Stimulated activated CD8-positive, alpha-beta memory T cell treated with anti-CD3 and anti-CD28 coated beads, Interleukin-15, amount 100 ng/mL, for 1 hour (primary cell): ENCODE measurements around the gene CEBPG.

Source experiments
- DNase-seq: peaks from one replicate; pipeline ENCODE4 v3.0.0-alpha.2; 2020; ENCODE audit warnings: low read depth

CEBPG gene

GRCh38 chr19:33382006-33382405 lies 8.5 kb downstream of the CEBPG start:
- DNase-seq: no peak

DNA sequence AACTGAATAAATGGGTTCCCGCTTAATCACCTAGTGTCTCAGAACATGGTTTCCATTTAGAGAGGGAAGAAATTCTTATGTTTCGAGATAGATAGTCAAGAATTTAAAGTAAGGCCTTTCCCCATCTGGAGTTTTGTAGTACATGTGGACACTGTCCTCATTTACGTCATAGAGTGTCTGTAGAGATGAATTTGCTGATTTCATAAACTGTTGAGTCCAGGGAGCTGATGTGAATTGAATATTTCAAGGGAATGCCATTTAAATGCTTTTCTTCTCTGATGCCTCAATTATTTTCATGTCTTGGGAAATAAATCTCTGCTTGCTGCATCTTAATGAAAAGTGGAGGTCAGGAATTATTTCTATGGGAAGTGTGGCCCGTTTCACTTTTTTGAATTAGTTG lies 9.5 kb downstream of the CEBPG start:
- no peak for DNase-seq

GRCh38 chr19:33383720-33384292 lies 10.3 kb downstream of the CEBPG start:
- DNase-seq: no peak

GRCh38 chr19:33384983-33385382 lies 11.5 kb downstream of the CEBPG start:
- no peak for DNase-seq

GRCh38 chr19:33385956-33386355 lies 12.4 kb downstream of the CEBPG start:
- no peak for DNase-seq

DNA sequence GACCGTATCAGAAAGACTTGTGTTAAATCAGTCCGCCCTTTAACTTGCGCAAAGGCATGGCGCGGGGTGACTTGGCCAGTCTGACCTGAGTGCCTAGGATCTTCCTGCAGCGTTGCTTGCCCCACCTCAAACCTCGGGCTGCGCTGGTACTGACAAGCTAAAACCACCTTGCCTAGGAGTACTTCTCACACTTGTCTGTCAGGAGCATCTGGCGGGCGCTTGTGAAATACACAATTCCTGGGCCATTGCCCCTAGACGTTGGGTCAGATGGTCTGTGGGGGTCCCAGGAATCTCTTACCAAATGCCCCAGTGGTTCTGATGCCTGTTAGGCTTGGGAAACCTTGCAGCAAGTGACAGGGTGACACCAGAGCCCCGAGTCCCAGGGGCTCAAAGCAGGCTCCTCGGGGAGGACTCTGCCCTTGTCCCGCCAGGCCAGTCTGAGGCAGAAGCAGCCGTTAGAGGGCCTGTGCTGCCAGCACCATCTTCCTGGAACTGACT lies 12.9 kb downstream of the CEBPG start:
- DNase-seq: no peak

DNA sequence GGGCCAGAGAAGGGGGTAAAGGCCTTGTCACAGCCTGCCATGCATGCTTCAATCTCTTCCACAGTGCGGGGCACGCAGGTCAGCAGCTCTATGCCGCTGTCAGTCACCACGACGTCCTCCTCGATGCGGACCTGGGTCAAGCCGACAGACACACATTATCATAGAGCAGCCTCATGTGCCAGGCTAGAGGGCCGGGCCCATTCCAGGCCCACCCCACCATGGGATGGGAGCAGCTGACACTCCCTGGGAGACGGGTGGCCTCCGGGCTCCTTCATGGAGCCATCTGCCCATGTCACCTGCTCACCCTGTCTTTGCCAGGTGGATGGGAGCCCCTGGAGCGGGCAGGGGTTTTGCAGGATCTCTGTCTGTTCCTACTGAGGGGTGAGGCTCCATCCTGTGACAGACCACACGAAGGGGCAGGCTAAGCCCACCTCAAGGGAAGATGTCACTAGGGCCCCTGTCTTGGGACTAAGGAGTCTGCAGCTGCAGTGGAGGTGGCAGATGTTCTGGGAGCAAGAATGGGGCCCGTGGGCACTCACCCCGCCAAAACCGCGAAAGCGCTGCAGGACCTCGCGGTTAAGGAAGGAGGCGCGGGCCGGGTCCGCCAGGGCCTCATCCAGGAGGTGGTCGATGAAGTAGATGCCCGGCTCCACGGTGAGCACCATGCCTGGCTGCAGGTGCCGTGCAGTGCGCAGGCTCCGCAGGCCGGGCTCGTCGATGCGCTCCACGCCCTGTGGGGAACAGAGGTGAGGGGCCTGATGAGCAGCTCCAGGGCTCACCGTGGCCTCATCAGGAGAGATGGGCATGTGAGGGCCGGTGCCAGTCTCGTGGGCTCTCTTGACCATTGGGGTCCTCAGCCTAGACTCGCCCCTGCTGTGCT lies 14.1 kb downstream of the CEBPG start:
- no peak for DNase-seq

GRCh38 chr19:33388231-33388724 lies 14.8 kb downstream of the CEBPG start:
- DNase-seq: no peak

DNA sequence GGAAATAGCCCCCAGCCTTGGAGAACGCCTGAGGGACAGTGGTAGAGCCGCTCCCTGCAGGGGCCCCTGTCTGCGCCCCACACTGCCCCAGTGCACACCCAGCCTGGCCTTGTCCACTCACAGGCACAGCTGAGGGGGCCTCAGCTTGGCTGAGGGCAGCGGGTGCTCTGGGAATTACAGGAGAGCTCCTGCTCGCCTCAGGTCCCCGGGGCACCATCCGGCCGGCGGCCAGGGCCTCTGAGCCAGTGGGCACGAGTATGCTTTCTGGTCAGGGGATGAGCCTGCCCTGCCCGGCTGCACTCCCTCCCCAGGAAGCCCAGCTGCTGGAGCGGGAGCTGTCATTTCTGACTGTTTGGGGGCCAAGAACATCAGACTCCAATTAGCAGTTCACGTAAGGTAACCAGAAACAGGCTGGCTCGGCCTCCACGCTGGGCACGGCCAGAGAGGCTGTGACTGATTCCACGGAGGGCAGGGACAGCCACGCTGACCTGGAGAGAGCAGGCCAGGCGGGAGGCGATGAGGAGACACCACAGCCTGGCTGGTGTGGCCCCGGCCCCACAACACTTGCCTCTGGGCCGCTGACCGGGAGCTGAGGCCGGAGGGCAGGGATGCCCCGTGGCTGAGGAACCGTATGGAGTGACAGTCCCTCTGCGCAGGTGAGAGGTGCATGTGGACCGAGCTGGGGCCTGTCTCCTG lies 15.4 kb downstream of the CEBPG start:
- DNase-seq: no peak

DNA sequence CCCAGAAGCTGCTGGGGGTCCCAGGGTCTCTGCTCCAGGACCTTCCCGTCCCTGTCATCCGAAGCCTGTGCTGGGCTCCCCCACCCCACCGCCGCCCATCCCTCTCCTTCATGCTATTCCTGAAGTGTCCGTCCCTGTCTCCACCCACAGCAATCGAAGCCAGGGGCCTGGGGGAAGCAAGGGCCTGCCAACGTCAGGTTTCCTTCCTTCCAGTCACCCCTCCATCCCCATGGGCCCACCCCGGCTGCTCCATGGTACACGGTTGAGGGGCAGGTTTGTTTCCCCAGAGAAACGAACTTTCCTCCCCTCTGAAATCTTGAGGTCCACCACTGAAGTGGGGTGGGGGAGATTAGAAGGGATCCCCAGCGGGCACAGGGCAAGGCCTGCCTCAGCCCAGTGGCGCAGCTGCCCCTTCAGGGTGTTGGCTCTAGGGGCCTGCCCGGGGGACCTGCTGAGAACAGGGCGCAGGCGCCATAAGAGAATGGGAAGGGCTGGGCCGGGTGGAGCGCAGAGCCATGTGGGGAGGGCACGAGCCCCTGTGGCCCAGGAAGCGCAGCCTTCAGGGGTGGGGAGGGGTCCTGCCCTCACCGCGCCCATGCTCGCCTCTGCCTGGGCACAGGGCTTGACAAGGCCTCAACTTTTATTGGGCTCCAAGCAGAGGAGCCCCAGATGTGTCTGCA lies 16.1 kb downstream of the CEBPG start:
- DNase-seq: no peak

- DNase-seq: no peak
These were observed 16.8 kb downstream of the CEBPG start for GRCh38 chr19:33390101-33390907.

- DNase-seq: no peak
These were observed 17.6 kb downstream of the CEBPG start for GRCh38 chr19:33390908-33391630.

GRCh38 chr19:33391631-33392249 lies 18.2 kb downstream of the CEBPG start:
- DNase-seq: no peak

DNA sequence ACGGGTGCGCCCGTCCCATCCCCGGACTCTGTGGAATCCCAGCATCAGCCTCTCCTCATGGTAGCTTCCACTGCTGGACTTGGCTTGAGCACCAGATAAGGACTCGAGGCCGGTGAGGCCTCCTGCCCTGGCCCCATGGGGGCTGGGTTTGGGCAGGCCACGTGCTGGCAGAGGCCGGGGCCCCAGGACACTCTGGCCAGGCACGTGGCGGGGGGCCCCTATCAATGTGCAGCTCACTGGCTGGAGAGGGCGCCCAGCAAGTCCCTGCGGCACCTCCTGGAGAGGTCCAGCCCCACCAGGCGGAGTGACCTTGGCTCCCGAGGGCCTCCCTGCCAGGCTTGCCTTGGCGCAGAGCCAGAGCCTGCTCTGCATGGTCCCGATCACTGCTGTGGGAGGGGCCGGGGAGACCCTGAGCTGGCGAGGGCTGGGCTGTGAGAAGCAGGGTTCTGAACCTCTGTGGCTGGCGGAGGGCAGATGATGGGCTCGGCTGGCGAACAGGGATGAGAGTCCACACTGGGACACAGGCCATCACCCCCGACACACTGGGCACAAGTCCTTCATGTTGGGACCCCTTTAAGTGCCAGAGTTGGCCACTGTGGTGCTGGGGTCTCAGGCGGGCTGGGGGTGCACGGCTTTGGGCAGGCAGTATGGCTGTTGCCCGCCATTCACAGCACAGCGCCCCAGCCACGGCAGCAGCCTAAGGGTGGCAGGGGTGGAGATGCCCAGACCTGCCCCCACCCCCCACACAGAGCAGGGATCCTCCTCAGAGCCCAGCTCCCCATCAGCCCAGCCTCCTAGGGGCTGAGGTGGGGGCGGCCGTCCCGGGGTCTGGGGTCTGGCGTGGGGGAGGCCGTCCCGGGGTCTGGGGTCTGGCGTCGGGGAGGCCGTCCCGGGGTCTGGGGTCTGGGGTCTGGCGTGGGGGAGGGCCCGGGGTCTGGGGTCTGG lies 19.1 kb downstream of the CEBPG start:
- no peak for DNase-seq

- DNase-seq: no peak
These were observed 19.9 kb downstream of the CEBPG start for GRCh38 chr19:33393286-33394005.

DNA sequence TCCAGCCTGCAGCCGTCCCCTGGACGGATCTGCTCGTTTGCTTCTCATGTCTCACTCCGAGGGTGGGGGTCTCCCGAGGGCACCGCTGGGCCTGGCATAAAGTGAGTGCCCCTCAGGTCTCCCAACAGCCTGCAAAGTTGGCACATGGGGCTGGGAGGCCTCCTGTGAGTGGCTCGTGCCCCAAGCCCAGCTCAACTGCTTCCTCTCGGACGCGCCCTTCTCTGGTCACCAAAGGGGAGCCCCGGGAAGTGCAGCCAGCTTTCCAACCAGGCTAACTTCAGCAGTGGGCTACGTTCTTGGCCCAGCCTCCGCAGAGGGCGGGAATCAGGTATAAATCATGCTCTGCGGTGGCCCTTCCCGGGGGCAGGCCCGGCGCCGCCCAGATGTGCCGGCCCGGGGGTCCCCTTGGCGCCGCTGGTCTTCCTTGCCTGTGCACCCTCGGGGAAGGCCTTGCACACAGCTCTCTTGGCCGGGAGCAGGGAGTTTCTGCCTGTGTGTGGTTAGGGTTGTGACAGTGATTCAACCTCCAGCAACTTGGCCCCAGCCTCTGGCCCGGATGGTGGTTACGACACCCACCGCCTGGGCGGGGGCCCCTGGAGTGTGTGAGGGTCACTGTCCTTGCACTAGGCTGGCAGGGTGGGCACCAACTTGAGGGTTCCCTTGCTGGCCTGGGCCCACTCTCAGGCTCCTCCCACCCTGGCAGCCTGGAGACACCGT lies 20.7 kb downstream of the CEBPG start:
- DNase-seq: no peak

DNA sequence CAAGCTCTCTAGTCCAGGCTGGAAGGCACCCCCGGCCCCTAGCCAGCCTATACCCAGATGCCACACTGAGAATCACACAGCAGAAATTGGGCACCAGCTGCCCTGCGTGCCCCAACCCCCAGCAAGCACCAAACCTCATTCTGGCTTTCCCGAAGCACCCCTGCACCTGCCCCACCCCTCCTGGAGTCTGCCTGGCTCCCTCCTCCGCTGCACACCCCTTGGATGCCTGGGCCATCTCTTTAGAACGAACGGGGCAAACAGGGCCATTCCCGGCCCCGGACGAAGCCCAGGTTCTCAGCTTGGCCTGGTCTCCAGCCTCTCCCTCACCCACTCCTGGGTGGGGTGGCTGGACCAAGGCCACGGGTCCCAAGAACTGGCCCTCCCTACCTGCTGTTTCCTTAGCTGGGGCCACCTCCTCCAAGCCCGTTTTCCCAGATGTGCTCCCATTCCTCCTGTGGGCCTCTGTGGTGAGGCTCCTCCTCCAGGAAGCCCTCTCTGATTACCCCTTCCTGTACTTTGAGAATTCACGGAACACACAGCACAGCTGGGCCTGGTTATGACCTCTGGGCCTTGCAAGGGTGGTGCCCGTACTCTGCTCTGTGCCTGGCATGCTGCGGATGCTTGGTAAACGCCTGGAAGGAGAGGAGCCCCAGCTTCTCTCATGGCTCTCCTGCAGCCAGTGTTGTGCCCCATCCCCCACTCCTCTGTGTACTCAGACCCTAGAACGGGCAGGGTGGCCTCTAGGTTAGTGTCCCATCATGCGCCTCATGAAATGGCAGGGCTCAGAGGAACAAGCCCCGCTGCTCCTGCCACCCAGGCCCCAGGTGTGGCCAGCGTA lies 21.4 kb downstream of the CEBPG start:
- DNase-seq: no peak
